Measurements from ENCODE around the gene ZNF567. TPM values are rescaled to one million over a fixed set of nuclear protein-coding genes. Genes with fewer than 3 reads are reported as not detected.
A peak's percentile ranks its signal among the peaks of the same experiment; 100 is the strongest.
"Not testable (repeated sequence)": the region's sequence is repeated elsewhere in the genome, so short reads cannot be mapped to it uniquely, and the experiment has no call there.

ZNF567 gene
- total RNA-seq: 15.4 TPM

- DNase-seq: peak; percentile 99
These were observed at the start of gene ZNF567 for GRCh38 chr19:36687214-36688056. TSS of gene ZNF567 (plus strand) at chr19:36687612. CDS start at chr19:36694868, 7,256 bp downstream.

- DNase-seq: no peak
These were observed 48.4 kb upstream of the ZNF567 start for GRCh38 chr19:36638862-36639510.

GRCh38 chr19:36646746-36647145 lies 40.7 kb upstream of the ZNF567 start:
- DNase-seq: no peak

- DNase-seq: no peak
These were observed 34.5 kb upstream of the ZNF567 start for GRCh38 chr19:36652958-36653357.

GRCh38 chr19:36665832-36666231 lies 21.6 kb upstream of the ZNF567 start:
- DNase-seq: no peak

GRCh38 chr19:36668646-36669045 lies 18.8 kb upstream of the ZNF567 start:
- no peak for DNase-seq

GRCh38 chr19:36672368-36672767 lies 15.0 kb upstream of the ZNF567 start:
- DNase-seq: no peak

- no peak for DNase-seq
These were observed 13.2 kb upstream of the ZNF567 start for GRCh38 chr19:36674201-36674600.

- no peak for DNase-seq
These were observed 8.0 kb upstream of the ZNF567 start for GRCh38 chr19:36679455-36679854.

- DNase-seq: peak; percentile 2
These were observed 1.6 kb upstream of the ZNF567 start for GRCh38 chr19:36685835-36686234.

GRCh38 chr19:36686365-36687213 lies 823 bp upstream of the ZNF567 start:
- DNase-seq: peak; percentile 77

- DNase-seq: no peak
These were observed 646 bp downstream of the ZNF567 start for GRCh38 chr19:36688058-36688457.

GRCh38 chr19:36707134-36707533 lies 19.7 kb downstream of the ZNF567 start:
- DNase-seq: no peak

GRCh38 chr19:36709423-36709822 lies 22.0 kb downstream of the ZNF567 start:
- no peak for DNase-seq

- no peak for DNase-seq
These were observed 32.5 kb downstream of the ZNF567 start for GRCh38 chr19:36719687-36720556.

GRCh38 chr19:36736166-36736565 lies 48.8 kb downstream of the ZNF567 start:
- DNase-seq: not testable (repeated sequence)

GRCh38 chr19:36745870-36746269 lies 58.5 kb downstream of the ZNF567 start:
- no peak for DNase-seq

GRCh38 chr19:36747750-36748149 lies 60.3 kb downstream of the ZNF567 start:
- no peak for DNase-seq

- DNase-seq: no peak
These were observed 61.2 kb downstream of the ZNF567 start for GRCh38 chr19:36748431-36749275.

GRCh38 chr19:36749613-36750012 lies 62.2 kb downstream of the ZNF567 start:
- DNase-seq: not testable (repeated sequence)
